ENCODE results near the gene MRTFB.

MRTFB gene

GRCh38 chr16:14146445-14146844 is 75.3 kb downstream of the MRTFB start:
- H3K4me2 ChIP-seq (ENCODE audit: low read length): no peak overlapping the region
- no peaks in the 10 kb centered on the region for H3K4me1 ChIP-seq (ENCODE audit: control insufficient read depth, low read depth, low read length)
- no peak overlapping the region for H3K56ac ChIP-seq (ENCODE audit: low read length)
- H4K5ac ChIP-seq (ENCODE audit: low read length): no peak overlapping the region
- H3K4me3 ChIP-seq (ENCODE audit: low read length): no peak overlapping the region
- no peak for DNase-seq
- H3K23ac ChIP-seq (ENCODE audit: low read length): no peak overlapping the region
- H3K18ac ChIP-seq (ENCODE audit: low read length): no peak overlapping the region
- H2AK5ac ChIP-seq (ENCODE audit: low read length): no peak overlapping the region
- no peak overlapping the region for H3K27ac ChIP-seq (ENCODE audit: low read depth, low read length)
- no peak overlapping the region for H3K9ac ChIP-seq (ENCODE audit: low read length)
- H2BK5ac ChIP-seq (ENCODE audit: low read length): no peak overlapping the region
- no peak overlapping the region for H2BK120ac ChIP-seq (ENCODE audit: low read depth, low read length)
- H4K8ac ChIP-seq (ENCODE audit: low read depth, low read length): no peak overlapping the region
- H3K4ac ChIP-seq (ENCODE audit: low read depth, low read length): no peak overlapping the region
- H3K79me1 ChIP-seq (ENCODE audit: low read length): no peaks in the 10 kb centered on the region
- H2BK15ac ChIP-seq (replicated peaks; ENCODE audit: low read depth): no peak overlapping the region
- no peaks in the 10 kb centered on the region for H3K36me3 ChIP-seq (ENCODE audit: control insufficient read depth, insufficient read depth, low read length)
- no peaks in the 10 kb centered on the region for H3K79me2 ChIP-seq (ENCODE audit: control insufficient read depth, insufficient read depth, low read length)
- H3K27me3 ChIP-seq (ENCODE audit: insufficient read depth, low read length, poor library complexity): no peaks in the 10 kb centered on the region

GRCh38 chr16:14148016-14148415 is 76.9 kb downstream of the MRTFB start:
- H3K79me1 ChIP-seq (ENCODE audit: low read length): no peaks in the 10 kb centered on the region
- no peak overlapping the region for H3K9ac ChIP-seq (ENCODE audit: low read length)
- H2BK120ac ChIP-seq (ENCODE audit: low read depth, low read length): no peak overlapping the region
- no peak overlapping the region for H2BK5ac ChIP-seq (ENCODE audit: low read length)
- H3K18ac ChIP-seq (ENCODE audit: low read length): no peak overlapping the region
- no peaks in the 10 kb centered on the region for H3K79me2 ChIP-seq (ENCODE audit: control insufficient read depth, insufficient read depth, low read length)
- no peak for DNase-seq
- no peak overlapping the region for H4K8ac ChIP-seq (ENCODE audit: low read depth, low read length)
- WGBS (ENCODE audit: extremely low coverage, insufficient coverage, low lambda C conversion rate): no CpG with 5 or more reads among the region's 2 CpGs
- no peak overlapping the region for H3K4ac ChIP-seq (ENCODE audit: low read depth, low read length)
- H2BK15ac ChIP-seq (replicated peaks; ENCODE audit: low read depth): no peak overlapping the region
- no peak overlapping the region for H3K4me2 ChIP-seq (ENCODE audit: low read length)
- H3K4me3 ChIP-seq (ENCODE audit: low read length): no peak overlapping the region
- H3K23ac ChIP-seq (ENCODE audit: low read length): no peak overlapping the region
- H3K27ac ChIP-seq (ENCODE audit: low read depth, low read length): no peak overlapping the region
- H4K5ac ChIP-seq (ENCODE audit: low read length): no peak overlapping the region
- no peak overlapping the region for H3K56ac ChIP-seq (ENCODE audit: low read length)
- no peaks in the 10 kb centered on the region for H3K27me3 ChIP-seq (ENCODE audit: insufficient read depth, low read length, poor library complexity)
- no peaks in the 10 kb centered on the region for H3K4me1 ChIP-seq (ENCODE audit: control insufficient read depth, low read depth, low read length)
- no peaks in the 10 kb centered on the region for H3K36me3 ChIP-seq (ENCODE audit: control insufficient read depth, insufficient read depth, low read length)
- H2AK5ac ChIP-seq (ENCODE audit: low read length): no peak overlapping the region

GRCh38 chr16:14148569-14148968 is 77.5 kb downstream of the MRTFB start:
- Histone ChIP-seq H3K4me2 (ENCODE audit: low read length) (no peak overlapping the region), H3K27me3 (ENCODE audit: insufficient read depth, low read length, poor library complexity) (no peaks in the 10 kb centered on the region), H2BK120ac (ENCODE audit: low read depth, low read length) (no peak overlapping the region), H3K79me1 (ENCODE audit: low read length) (no peaks in the 10 kb centered on the region), H3K18ac (ENCODE audit: low read length) (no peak overlapping the region), H3K56ac (ENCODE audit: low read length) (no peak overlapping the region), H3K27ac (ENCODE audit: low read depth, low read length) (no peak overlapping the region), H3K9ac (ENCODE audit: low read length) (no peak overlapping the region), H3K79me2 (ENCODE audit: control insufficient read depth, insufficient read depth, low read length) (no peaks in the 10 kb centered on the region), H3K4me3 (ENCODE audit: low read length) (no peak overlapping the region), H3K36me3 (ENCODE audit: control insufficient read depth, insufficient read depth, low read length) (no peaks in the 10 kb centered on the region), H2AK5ac (ENCODE audit: low read length) (no peak overlapping the region), H3K4me1 (ENCODE audit: control insufficient read depth, low read depth, low read length) (no peaks in the 10 kb centered on the region), H4K8ac (ENCODE audit: low read depth, low read length) (no peak overlapping the region), H3K4ac (ENCODE audit: low read depth, low read length) (no peak overlapping the region), H4K5ac (ENCODE audit: low read length) (no peak overlapping the region), H2BK5ac (ENCODE audit: low read length) (no peak overlapping the region), H2BK15ac (replicated peaks; ENCODE audit: low read depth) (no peak overlapping the region), H3K23ac (ENCODE audit: low read length) (no peak overlapping the region)
- DNase-seq: no peak
- no CpG with 5 or more reads among the region's 8 CpGs for WGBS (ENCODE audit: extremely low coverage, insufficient coverage, low lambda C conversion rate)

- Histone ChIP-seq H2BK5ac (ENCODE audit: low read length) (no peak overlapping the region), H3K9ac (ENCODE audit: low read length) (no peak overlapping the region), H4K8ac (ENCODE audit: low read depth, low read length) (no peak overlapping the region), H3K27ac (ENCODE audit: low read depth, low read length) (no peak overlapping the region), H3K27me3 (ENCODE audit: insufficient read depth, low read length, poor library complexity) (no peaks in the 10 kb centered on the region), H3K36me3 (ENCODE audit: control insufficient read depth, insufficient read depth, low read length) (no peaks in the 10 kb centered on the region), H3K79me2 (ENCODE audit: control insufficient read depth, insufficient read depth, low read length) (no peaks in the 10 kb centered on the region), H2BK120ac (ENCODE audit: low read depth, low read length) (no peak overlapping the region), H3K79me1 (ENCODE audit: low read length) (no peaks in the 10 kb centered on the region), H2AK5ac (ENCODE audit: low read length) (no peak overlapping the region), H3K4ac (ENCODE audit: low read depth, low read length) (no peak overlapping the region), H3K4me2 (ENCODE audit: low read length) (no peak overlapping the region), H3K23ac (ENCODE audit: low read length) (no peak overlapping the region), H3K4me1 (ENCODE audit: control insufficient read depth, low read depth, low read length) (no peaks in the 10 kb centered on the region), H4K5ac (ENCODE audit: low read length) (no peak overlapping the region), H3K4me3 (ENCODE audit: low read length) (no peak overlapping the region), H2BK15ac (replicated peaks; ENCODE audit: low read depth) (no peak overlapping the region), H3K56ac (ENCODE audit: low read length) (no peak overlapping the region), H3K18ac (ENCODE audit: low read length) (no peak overlapping the region)
- DNase-seq: no peak
- WGBS (ENCODE audit: extremely low coverage, insufficient coverage, low lambda C conversion rate): no CpG with 5 or more reads among the region's 5 CpGs
Observed at GRCh38 chr16:14150796-14151195, 79.7 kb downstream of the MRTFB start.

- H2AK5ac ChIP-seq (ENCODE audit: low read length): no peak overlapping the region
- no CpG with 5 or more reads among the region's 2 CpGs for WGBS (ENCODE audit: extremely low coverage, insufficient coverage, low lambda C conversion rate)
- no peak overlapping the region for H4K5ac ChIP-seq (ENCODE audit: low read length)
- no peak overlapping the region for H2BK15ac ChIP-seq (replicated peaks; ENCODE audit: low read depth)
- H3K79me2 ChIP-seq (ENCODE audit: control insufficient read depth, insufficient read depth, low read length): no peaks in the 10 kb centered on the region
- no peak overlapping the region for H3K18ac ChIP-seq (ENCODE audit: low read length)
- H3K27ac ChIP-seq (ENCODE audit: low read depth, low read length): no peak overlapping the region
- no peak overlapping the region for H3K56ac ChIP-seq (ENCODE audit: low read length)
- H3K9ac ChIP-seq (ENCODE audit: low read length): no peak overlapping the region
- no peak overlapping the region for H3K4me3 ChIP-seq (ENCODE audit: low read length)
- no peaks in the 10 kb centered on the region for H3K4me1 ChIP-seq (ENCODE audit: control insufficient read depth, low read depth, low read length)
- no peak for DNase-seq
- no peak overlapping the region for H2BK120ac ChIP-seq (ENCODE audit: low read depth, low read length)
- H3K4me2 ChIP-seq (ENCODE audit: low read length): no peak overlapping the region
- no peak overlapping the region for H2BK5ac ChIP-seq (ENCODE audit: low read length)
- no peaks in the 10 kb centered on the region for H3K79me1 ChIP-seq (ENCODE audit: low read length)
- no peak overlapping the region for H4K8ac ChIP-seq (ENCODE audit: low read depth, low read length)
- no peaks in the 10 kb centered on the region for H3K36me3 ChIP-seq (ENCODE audit: control insufficient read depth, insufficient read depth, low read length)
- no peaks in the 10 kb centered on the region for H3K27me3 ChIP-seq (ENCODE audit: insufficient read depth, low read length, poor library complexity)
- no peak overlapping the region for H3K23ac ChIP-seq (ENCODE audit: low read length)
- H3K4ac ChIP-seq (ENCODE audit: low read depth, low read length): no peak overlapping the region
Observed at GRCh38 chr16:14151256-14152030, 80.3 kb downstream of the MRTFB start.

GRCh38 chr16:14155572-14156190 is 84.6 kb downstream of the MRTFB start:
- Histone ChIP-seq H3K4me3 (ENCODE audit: low read length) (no peak overlapping the region), H4K8ac (ENCODE audit: low read depth, low read length) (no peak overlapping the region), H3K4me1 (ENCODE audit: control insufficient read depth, low read depth, low read length) (no peaks in the 10 kb centered on the region), H3K27me3 (ENCODE audit: insufficient read depth, low read length, poor library complexity) (no peaks in the 10 kb centered on the region), H3K4ac (ENCODE audit: low read depth, low read length) (no peak overlapping the region), H4K5ac (ENCODE audit: low read length) (no peak overlapping the region), H3K27ac (ENCODE audit: low read depth, low read length) (no peak overlapping the region), H3K56ac (ENCODE audit: low read length) (no peak overlapping the region), H2AK5ac (ENCODE audit: low read length) (no peak overlapping the region), H2BK15ac (replicated peaks; ENCODE audit: low read depth) (no peak overlapping the region), H2BK120ac (ENCODE audit: low read depth, low read length) (no peak overlapping the region), H3K18ac (ENCODE audit: low read length) (no peak overlapping the region), H3K9ac (ENCODE audit: low read length) (no peak overlapping the region), H3K79me1 (ENCODE audit: low read length) (no peaks in the 10 kb centered on the region), H3K23ac (ENCODE audit: low read length) (no peak overlapping the region), H3K36me3 (ENCODE audit: control insufficient read depth, insufficient read depth, low read length) (no peaks in the 10 kb centered on the region), H3K4me2 (ENCODE audit: low read length) (no peak overlapping the region), H3K79me2 (ENCODE audit: control insufficient read depth, insufficient read depth, low read length) (no peaks in the 10 kb centered on the region), H2BK5ac (ENCODE audit: low read length) (no peak overlapping the region)
- no CpG with 5 or more reads among the region's 4 CpGs for WGBS (ENCODE audit: extremely low coverage, insufficient coverage, low lambda C conversion rate)
- no peak for DNase-seq
